SK-N-SH (cell line): Measurements from ENCODE around the gene LDAH.

Experiments used
- EP300 ChIP-seq, 2 experiments: IDR thresholded peaks; 2 replicates each; pipeline versions ENCODE4 v1.4.0 to v1.6.1; 2012; ENCODE audit warnings: borderline replicate concordance in 1 of 2, low read depth in 1 of 2, low read length in 1 of 2
- EZH2phosphoT487 ChIP-seq: fragments of 200-600 bp; sonication (generic); IDR thresholded peaks from 2 replicates; pipeline ENCODE4 v1.6.1; 2017; ENCODE audit warnings: low read depth, mixed run types, mild to moderate bottlenecking, antibody characterized with exemption, moderate library complexity, borderline replicate concordance
- RCOR1 ChIP-seq: fragments of 150-350 bp; IDR thresholded peaks from 2 replicates; pipeline ENCODE4 v1.6.1; 2017; ENCODE audit warnings: antibody characterized with exemption, low read length
- TF ChIP-seq, protein P1 (sequence below): fragments of 200-600 bp; sonication (generic); IDR thresholded peaks from 2 replicates; pipeline ENCODE4 v1.6.1; 2017; ENCODE audit warnings: antibody characterized with exemption, mild to moderate bottlenecking, moderate library complexity

DNA sequence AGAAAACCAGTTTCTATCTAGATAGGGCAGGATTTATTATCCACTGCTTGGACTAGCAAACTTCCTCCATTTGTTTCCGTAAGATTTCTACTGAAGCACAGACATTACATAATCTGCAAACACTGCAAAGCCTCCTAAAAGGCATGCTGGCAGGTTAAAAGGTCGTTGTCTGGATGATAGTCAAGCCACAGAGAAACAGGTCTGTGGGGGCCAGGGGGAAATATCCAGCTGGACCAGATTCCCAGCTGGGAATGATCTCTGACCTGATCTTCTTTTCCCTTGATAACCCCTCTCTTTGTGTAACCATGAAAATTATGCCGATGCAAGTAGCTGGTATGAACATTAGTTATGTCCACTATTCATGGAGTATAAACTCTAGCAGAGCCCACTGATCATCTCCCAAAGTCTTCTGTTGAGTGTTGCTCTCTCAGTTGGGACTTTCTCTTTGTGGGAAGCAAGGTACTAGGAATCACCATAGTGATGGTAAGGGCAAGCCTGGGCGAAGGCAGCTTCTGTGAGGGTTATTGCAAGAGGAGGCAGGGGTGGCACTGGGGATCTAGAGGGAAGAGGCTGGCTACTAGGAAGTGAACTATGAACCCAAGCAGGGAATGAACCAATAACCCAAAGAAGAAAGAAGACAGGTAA, 94.7 kb downstream of the LDAH start:
- TF ChIP-seq RCOR1 (no peak), EZH2phosphoT487 (no peak), EP300 (IDR thresholded peaks at IDR 0.05; ENCODE audit: borderline replicate concordance in 1 of 2, low read depth in 1 of 2, low read length in 1 of 2) (no peak)
- TF ChIP-seq, protein P1, sequence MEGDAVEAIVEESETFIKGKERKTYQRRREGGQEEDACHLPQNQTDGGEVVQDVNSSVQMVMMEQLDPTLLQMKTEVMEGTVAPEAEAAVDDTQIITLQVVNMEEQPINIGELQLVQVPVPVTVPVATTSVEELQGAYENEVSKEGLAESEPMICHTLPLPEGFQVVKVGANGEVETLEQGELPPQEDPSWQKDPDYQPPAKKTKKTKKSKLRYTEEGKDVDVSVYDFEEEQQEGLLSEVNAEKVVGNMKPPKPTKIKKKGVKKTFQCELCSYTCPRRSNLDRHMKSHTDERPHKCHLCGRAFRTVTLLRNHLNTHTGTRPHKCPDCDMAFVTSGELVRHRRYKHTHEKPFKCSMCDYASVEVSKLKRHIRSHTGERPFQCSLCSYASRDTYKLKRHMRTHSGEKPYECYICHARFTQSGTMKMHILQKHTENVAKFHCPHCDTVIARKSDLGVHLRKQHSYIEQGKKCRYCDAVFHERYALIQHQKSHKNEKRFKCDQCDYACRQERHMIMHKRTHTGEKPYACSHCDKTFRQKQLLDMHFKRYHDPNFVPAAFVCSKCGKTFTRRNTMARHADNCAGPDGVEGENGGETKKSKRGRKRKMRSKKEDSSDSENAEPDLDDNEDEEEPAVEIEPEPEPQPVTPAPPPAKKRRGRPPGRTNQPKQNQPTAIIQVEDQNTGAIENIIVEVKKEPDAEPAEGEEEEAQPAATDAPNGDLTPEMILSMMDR: no peak
